ENCODE results near the gene JSRP1.

The JSRP1 gene

GRCh38 chr19:2216361-2217225 is 39.6 kb downstream of the JSRP1 start:
- no peak for DNase-seq
- ATAC-seq = no peak

- DNase-seq (no peak), ATAC-seq (no peak)
Observed at GRCh38 chr19:2215281-2215751, 40.9 kb downstream of the JSRP1 start.

- no peak for ATAC-seq
Observed at GRCh38 chr19:2214251-2214650, 42.0 kb downstream of the JSRP1 start.

GRCh38 chr19:2213799-2214198 is 42.4 kb downstream of the JSRP1 start:
- DNase-seq = no peak
- no peak for ATAC-seq

More at GRCh38 chr19:2214251-2214650, 42.0 kb downstream of the JSRP1 start:
- no peak for DNase-seq

- ATAC-seq (no peak), DNase-seq (no peak)
Observed at GRCh38 chr19:2212861-2213711, 43.1 kb downstream of the JSRP1 start.

GRCh38 chr19:2210987-2211740 is 45.1 kb downstream of the JSRP1 start:
- no peak for DNase-seq
- no peak for ATAC-seq

GRCh38 chr19:2210206-2210605 is 46.0 kb downstream of the JSRP1 start:
- DNase-seq = no peak
- no peak for ATAC-seq

GRCh38 chr19:2209408-2209807 is 46.8 kb downstream of the JSRP1 start:
- ATAC-seq (no peak), DNase-seq (no peak)

GRCh38 chr19:2208975-2209374 is 47.2 kb downstream of the JSRP1 start:
- DNase-seq (no peak), ATAC-seq (no peak)

- ATAC-seq = peak; percentile 42
- DNase-seq = peak; percentile 37
Observed at GRCh38 chr19:2207991-2208860, 48.0 kb downstream of the JSRP1 start.

- no peak for DNase-seq
- no peak for ATAC-seq
Observed at GRCh38 chr19:2207008-2207407, 49.2 kb downstream of the JSRP1 start.

GRCh38 chr19:2202366-2202765 is 53.9 kb downstream of the JSRP1 start:
- ATAC-seq (no peak), DNase-seq (no peak)
